ENCODE data around the gene PACRG. TPM values are rescaled to one million over a fixed set of nuclear protein-coding genes. Genes with fewer than 3 reads are reported as not detected.

Gene PACRG
- polyA plus RNA-seq, 2 of the 4 experiments (the other 2 are of a cell fraction) = 0.14 to 0.30 TPM

- Histone ChIP-seq H3K4me1 (no peaks in the 10 kb centered on the region), H3K9me3 (no peaks in the 10 kb centered on the region), H3K4me3 (no peak overlapping the region), H3K4me2 (no peak overlapping the region), H3K27ac (no peak overlapping the region)
- no peak for TF ChIP-seq SREBF2 (IDR thresholded peaks at IDR 0.05)
- TF ChIP-seq MAFK (IDR thresholded peaks at IDR 0.05; ENCODE audit: partially characterized antibody) = no peak
- TF ChIP-seq TP53 (CRISPR knock-in tag; IDR thresholded peaks at IDR 0.05) = no peak
- TF ChIP-seq KDM5A (IDR thresholded peaks at IDR 0.05) = no peak
- TF ChIP-seq ATOH8 (CRISPR knock-in tag; IDR thresholded peaks at IDR 0.05; ENCODE audit: low read depth) = no peak
- TF ChIP-seq JUN (IDR thresholded peaks at IDR 0.05) = no peak
- TF ChIP-seq FOSB (CRISPR knock-in tag; IDR thresholded peaks at IDR 0.05) = no peak
- TF ChIP-seq RFX5 (IDR thresholded peaks at IDR 0.05) = no peak
- no peak for TF ChIP-seq EHMT2 (IDR thresholded peaks at IDR 0.05; ENCODE audit: low read depth)
- no peak for TF ChIP-seq JUNB (IDR thresholded peaks at IDR 0.05)
- TF ChIP-seq REST (IDR thresholded peaks at IDR 0.05) = no peak
- FAIRE-seq (no peak), DNase-seq (ENCODE audit: low read depth in 1 of 2, low spot score in 1 of 2) (no peak), ATAC-seq (no peak)
- 0% methylated on average over 1 of the region's 1 CpG for WGBS (ENCODE audit: missing lambda C conversion rate)
- CTCF ChIA-PET = interaction anchor here (2.4 kb wide), 1 partner anchor 10 kb away, joined by 9 read pairs; no protein-coding TSS in a partner anchor
- POLR2A ChIA-PET = no interaction called here
These were observed 138.9 kb downstream of the PACRG start for GRCh38 chr6:162866656-162867055.

GRCh38 chr6:162868397-162868796 is 140.6 kb downstream of the PACRG start:
- Histone ChIP-seq H3K4me1 (no peaks in the 10 kb centered on the region), H3K9me3 (no peaks in the 10 kb centered on the region), H3K4me3 (no peak overlapping the region), H3K4me2 (no peak overlapping the region), H3K27ac (no peak overlapping the region)
- FAIRE-seq (no peak), DNase-seq (ENCODE audit: low read depth in 1 of 2, low spot score in 1 of 2) (no peak), ATAC-seq (no peak)
- CTCF ChIA-PET = no interaction called here
- POLR2A ChIA-PET = no interaction called here
- TF ChIP-seq TP53 (CRISPR knock-in tag; IDR thresholded peaks at IDR 0.05) (no peak), CBX8 (IDR thresholded peaks at IDR 0.05) (no peak), ZC3H11A (IDR thresholded peaks at IDR 0.05) (no peak), FOSB (CRISPR knock-in tag; IDR thresholded peaks at IDR 0.05) (no peak), NFE2L2 (conservative IDR thresholded peaks at IDR 0.05; ENCODE audit: low read length) (no peak), CBX2 (IDR thresholded peaks at IDR 0.05; ENCODE audit: borderline replicate concordance, low read depth) (no peak), CHD2 (IDR thresholded peaks at IDR 0.05; ENCODE audit: low read length, partially characterized antibody) (no peak), TFCP2L1 (CRISPR knock-in tag; IDR thresholded peaks at IDR 0.05) (no peak), POLR2AphosphoS2 (conservative IDR thresholded peaks at IDR 0.05; ENCODE audit: low read length) (no peak), JUNB (IDR thresholded peaks at IDR 0.05) (no peak), CEBPB (IDR thresholded peaks at IDR 0.05) (no peak), FOXS1 (CRISPR knock-in tag; IDR thresholded peaks at IDR 0.05) (no peak), HMGXB4 (CRISPR knock-in tag; IDR thresholded peaks at IDR 0.05; ENCODE audit: borderline replicate concordance) (no peak), BCL3 (IDR thresholded peaks at IDR 0.05) (no peak), JUN (IDR thresholded peaks at IDR 0.05) (no peak)
- 82% methylated on average over 15 of the region's 18 CpGs for WGBS (ENCODE audit: missing lambda C conversion rate)
